ENCODE measurements around the gene ENOX2.

Gene ENOX2

GRCh38 chrX:130770615-130771014, 132.4 kb downstream of the ENOX2 start:
- peak; percentile 80 for DNase-seq (ENCODE audit: low read depth)
- no peak for TF ChIP-seq CTCF (IDR thresholded peaks at IDR 0.05; ENCODE audit: insufficient read depth, low read depth, low read length, missing control alignments)
- H3K4me3 ChIP-seq (ENCODE audit: low read length): no peak overlapping the region

GRCh38 chrX:130769835-130770234, 133.2 kb downstream of the ENOX2 start:
- H3K4me3 ChIP-seq (ENCODE audit: low read length): no peak overlapping the region
- TF ChIP-seq CTCF (IDR thresholded peaks at IDR 0.05; ENCODE audit: insufficient read depth, low read depth, low read length, missing control alignments): no peak
- no peak for DNase-seq (ENCODE audit: low read depth)

- TF ChIP-seq CTCF (IDR thresholded peaks at IDR 0.05; ENCODE audit: insufficient read depth, low read depth, low read length, missing control alignments): no peak
- no peak for DNase-seq (ENCODE audit: low read depth)
- H3K4me3 ChIP-seq (ENCODE audit: low read length): no peak overlapping the region
Measured at GRCh38 chrX:130758072-130758471, 144.9 kb downstream of the ENOX2 start.

GRCh38 chrX:130756233-130756632, 146.8 kb downstream of the ENOX2 start:
- no peak overlapping the region for H3K4me3 ChIP-seq (ENCODE audit: low read length)
- no peak for DNase-seq (ENCODE audit: low read depth)
- TF ChIP-seq CTCF (IDR thresholded peaks at IDR 0.05; ENCODE audit: insufficient read depth, low read depth, low read length, missing control alignments): no peak

GRCh38 chrX:130754353-130754752, 148.7 kb downstream of the ENOX2 start:
- TF ChIP-seq CTCF (IDR thresholded peaks at IDR 0.05; ENCODE audit: insufficient read depth, low read depth, low read length, missing control alignments): no peak
- DNase-seq (ENCODE audit: low read depth): no peak
- no peak overlapping the region for H3K4me3 ChIP-seq (ENCODE audit: low read length)

- no peak overlapping the region for H3K4me3 ChIP-seq (ENCODE audit: low read length)
- TF ChIP-seq CTCF (IDR thresholded peaks at IDR 0.05; ENCODE audit: insufficient read depth, low read depth, low read length, missing control alignments): no peak
- no peak for DNase-seq (ENCODE audit: low read depth)
Measured at GRCh38 chrX:130746709-130747342, 156.2 kb downstream of the ENOX2 start.

- no peak for TF ChIP-seq CTCF (IDR thresholded peaks at IDR 0.05; ENCODE audit: insufficient read depth, low read depth, low read length, missing control alignments)
- DNase-seq (ENCODE audit: low read depth): no peak
- H3K4me3 ChIP-seq (ENCODE audit: low read length): no peak overlapping the region
Measured at GRCh38 chrX:130746077-130746476, 156.9 kb downstream of the ENOX2 start.
